ENCODE measurements around the gene PTTG1IP. TPM values are rescaled to one million over a fixed set of nuclear protein-coding genes. Genes with fewer than 3 reads are reported as not detected.

The PTTG1IP gene
- total and polyA plus RNA-seq, 2 of the 13 experiments (the other 11 are each of a cell fraction or from before 2014, with no cell fraction given), result 161 to 700 TPM

GRCh38 chr21:44913425-44914175 lies 40.1 kb upstream of the PTTG1IP start (continued):
- 0 out of 2 replicates have a peak, but pooled peaks have one; percentile 82 for TF ChIP-seq SNAI1 (CRISPR knock-in tag; IDR thresholded peaks at IDR 0.05; ENCODE audit: borderline replicate concordance)
- TF ChIP-seq ZBTB38 (CRISPR knock-in tag; IDR thresholded peaks at IDR 0.05), result peak; percentile 2; the same call in 1 of the 2 replicates
- no peak for TF ChIP-seq ZSCAN20 (CRISPR knock-in tag; IDR thresholded peaks at IDR 0.05; ENCODE audit: borderline replicate concordance)
- peak; percentile 94 for TF ChIP-seq HNRNPL (IDR thresholded peaks at IDR 0.05; ENCODE audit: low read depth, low read length)
- peak; percentile 53; the same call in 1 of the 2 replicates for TF ChIP-seq POLR2G (IDR thresholded peaks at IDR 0.05; ENCODE audit: low read depth, low read length)
- 0 out of 2 replicates have a peak, but pooled peaks have one; percentile 46 for TF ChIP-seq PAX8 (CRISPR knock-in tag; IDR thresholded peaks at IDR 0.05; ENCODE audit: borderline replicate concordance)
- peak in 1 of 2 experiments; percentile 57; a peak in 1 of 4 replicates for TF ChIP-seq POLR2A (IDR thresholded peaks at IDR 0.05; ENCODE audit: insufficient read depth in 1 of 2, low read depth in 2 of 2, low read length in 2 of 2)
- no peak for TF ChIP-seq GATAD2A (CRISPR knock-in tag; IDR thresholded peaks at IDR 0.05)
- TF ChIP-seq NR0B2 (CRISPR knock-in tag; IDR thresholded peaks at IDR 0.05), result 0 out of 2 replicates have a peak, but pooled peaks have one; percentile 40
- TF ChIP-seq PAWR (CRISPR knock-in tag; IDR thresholded peaks at IDR 0.05; ENCODE audit: borderline replicate concordance), result 0 out of 2 replicates have a peak, but pooled peaks have one; percentile 49
- 0 out of 2 replicates have a peak, but pooled peaks have one; percentile 54 for TF ChIP-seq ZNF543 (CRISPR knock-in tag; IDR thresholded peaks at IDR 0.05)
- no peak for TF ChIP-seq ZNF572 (CRISPR knock-in tag; IDR thresholded peaks at IDR 0.05)
- 0 out of 2 replicates have a peak, but pooled peaks have one; percentile 53 for TF ChIP-seq PCBP1 (IDR thresholded peaks at IDR 0.05; ENCODE audit: borderline replicate concordance, low read depth, low read length)
- peak; percentile 68 for TF ChIP-seq MED8 (CRISPR knock-in tag; IDR thresholded peaks at IDR 0.05; ENCODE audit: insufficient replicate concordance)
- TF ChIP-seq CAMTA2 (CRISPR knock-in tag; IDR thresholded peaks at IDR 0.05; ENCODE audit: borderline replicate concordance), result peak; percentile 70; the same call in 1 of the 2 replicates
- 0 out of 2 replicates have a peak, but pooled peaks have one; percentile 54 for TF ChIP-seq HINFP (CRISPR knock-in tag; IDR thresholded peaks at IDR 0.05; ENCODE audit: low read depth)
- TF ChIP-seq THRA (CRISPR knock-in tag; IDR thresholded peaks at IDR 0.05; ENCODE audit: borderline replicate concordance), result 0 out of 2 replicates have a peak, but pooled peaks have one; percentile 2
- TF ChIP-seq HIC2 (CRISPR knock-in tag; IDR thresholded peaks at IDR 0.05; ENCODE audit: low read depth), result peak; percentile 81
- peak; percentile 61; the same call in 1 of the 2 replicates for TF ChIP-seq ZNF607 (CRISPR knock-in tag; IDR thresholded peaks at IDR 0.05; ENCODE audit: borderline replicate concordance)
- no peak for TF ChIP-seq ZNF432 (CRISPR knock-in tag; IDR thresholded peaks at IDR 0.05; ENCODE audit: borderline replicate concordance)
- no peak for TF ChIP-seq SIN3B (IDR thresholded peaks at IDR 0.05; ENCODE audit: low read length)
- 0 out of 2 replicates have a peak, but pooled peaks have one; percentile 24 for TF ChIP-seq TAF1 (CRISPR knock-in tag; IDR thresholded peaks at IDR 0.05)

All from HepG2 (cell line).